Activated T-helper 17 cell treated with anti-CD3 and anti-CD28 coated beads, Interleukin-2, amount 50 U/mL, for 72 hours (primary cell): ENCODE measurements around the gene SLA2. TPM values are rescaled to one million over a fixed set of nuclear protein-coding genes. Genes with fewer than 3 reads are reported as not detected.

Source experiments
- ATAC-seq: fragments of 150-1000 bp; cut with Tn5 transposase; replicated peaks from 2 replicates; pipeline ENCODE4 v1.10.0; 2021; ENCODE audit warnings: mild to moderate bottlenecking, moderate library complexity
- H3K27ac Mint-ChIP-seq: one replicate; pipeline ENCODE4 v1.8.0; 2022; ENCODE audit warnings: mixed read lengths
- H3K27me3 Mint-ChIP-seq: one replicate; pipeline ENCODE4 v1.8.0; 2022; ENCODE audit warnings: mixed read lengths
- H3K36me3 Mint-ChIP-seq: one replicate; pipeline ENCODE4 v1.8.0; 2022; ENCODE audit warnings: low read depth, mild to moderate bottlenecking, mixed read lengths
- H3K4me1 Mint-ChIP-seq: one replicate; pipeline ENCODE4 v1.8.0; 2022; ENCODE audit warnings: mixed read lengths
- H3K4me3 Mint-ChIP-seq: one replicate; pipeline ENCODE4 v1.8.0; 2022; ENCODE audit warnings: mild to moderate bottlenecking, mixed read lengths
- H3K9me3 Mint-ChIP-seq: one replicate; pipeline ENCODE4 v1.8.0; 2022; ENCODE audit warnings: mixed read lengths
- total RNA-seq, 2 donors: library from RNA; stranded (reverse); gene quantifications; one replicate each; pipeline ENCODE4 v1.2.3, GENCODE V29; 2022

SLA2 gene
- total RNA-seq, 2 donors from 2014 or later: 42.4 to 43.7 TPM

DNA sequence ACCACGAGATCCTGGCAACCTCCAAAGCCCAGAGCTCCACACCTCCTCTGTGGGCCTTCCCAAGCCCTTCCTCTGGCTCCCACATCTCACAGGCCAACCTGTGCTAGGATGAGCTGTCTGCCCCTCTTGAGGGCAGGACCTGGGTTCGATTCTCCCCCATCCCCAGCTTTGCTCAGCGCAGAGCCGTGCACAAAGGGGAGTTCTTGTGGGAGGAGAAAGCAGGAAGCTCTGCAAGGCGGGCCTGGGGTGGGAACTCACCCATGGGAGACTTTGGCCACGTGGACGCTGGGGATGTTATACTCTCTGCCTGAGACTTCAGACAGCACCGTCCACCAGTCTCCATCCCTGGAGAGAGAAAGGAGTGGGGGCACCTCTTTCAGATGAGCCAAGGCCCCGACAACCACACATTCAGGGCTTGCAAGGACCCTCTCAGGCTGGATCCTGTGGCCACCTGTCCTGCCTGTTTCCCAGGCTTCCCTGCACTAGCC, 12.7 kb downstream of the SLA2 start:
- no peaks in the 10 kb centered on the region for H3K27me3 Mint-ChIP-seq
- H3K4me3 Mint-ChIP-seq: no peak overlapping the region
- no peaks in the 10 kb centered on the region for H3K9me3 Mint-ChIP-seq
- no peak overlapping the region for H3K27ac Mint-ChIP-seq
- H3K36me3 Mint-ChIP-seq: peaks cover 92% of the 10 kb centered on the region
- H3K4me1 Mint-ChIP-seq: peaks cover 7% of the 10 kb centered on the region
- no peak for ATAC-seq

DNA sequence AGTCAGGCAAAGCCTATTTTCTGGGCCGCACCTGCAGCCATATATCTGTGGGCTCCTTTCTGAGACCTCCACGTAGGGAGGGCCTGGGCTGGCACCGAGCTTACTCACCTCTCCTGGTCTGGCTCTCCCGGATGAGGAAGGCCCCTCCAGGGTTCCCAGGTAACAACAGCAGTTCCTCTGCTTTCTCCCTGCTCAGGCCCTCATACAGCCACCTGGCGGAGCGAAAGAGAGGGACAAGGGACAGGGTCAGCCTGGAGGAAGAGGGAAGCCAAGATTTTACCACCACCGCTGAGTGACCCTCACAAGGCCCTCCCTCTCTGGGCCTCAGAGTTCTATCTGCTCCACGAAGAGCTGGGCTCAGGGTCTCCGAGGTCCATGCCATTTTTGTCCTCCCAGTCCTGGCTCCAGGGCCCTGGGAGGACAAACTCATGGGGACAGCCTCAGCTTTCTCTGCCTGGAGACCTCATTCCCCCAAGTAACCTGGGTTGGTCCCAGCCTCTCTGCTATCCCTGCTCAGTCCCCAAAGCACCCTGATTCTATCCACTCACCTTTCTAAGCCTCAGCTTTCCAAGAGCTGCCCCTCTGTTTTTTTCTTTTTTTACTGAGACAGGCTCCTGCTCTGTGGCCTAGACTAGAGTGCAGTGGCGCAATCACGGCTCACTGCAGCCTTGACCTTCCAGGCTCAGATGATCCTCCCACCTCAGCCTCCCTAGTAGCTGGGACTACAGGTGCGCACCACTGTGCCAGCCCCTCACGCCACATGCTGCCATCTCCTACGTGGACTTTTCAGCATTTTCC, 13.3 kb downstream of the SLA2 start:
- ATAC-seq: no peak
- no peaks in the 10 kb centered on the region for H3K27me3 Mint-ChIP-seq
- peaks cover 92% of the 10 kb centered on the region for H3K36me3 Mint-ChIP-seq
- no peak overlapping the region for H3K4me3 Mint-ChIP-seq
- H3K27ac Mint-ChIP-seq: peak overlapping the region; percentile 20
- no peaks in the 10 kb centered on the region for H3K9me3 Mint-ChIP-seq
- peaks cover 7% of the 10 kb centered on the region for H3K4me1 Mint-ChIP-seq

DNA sequence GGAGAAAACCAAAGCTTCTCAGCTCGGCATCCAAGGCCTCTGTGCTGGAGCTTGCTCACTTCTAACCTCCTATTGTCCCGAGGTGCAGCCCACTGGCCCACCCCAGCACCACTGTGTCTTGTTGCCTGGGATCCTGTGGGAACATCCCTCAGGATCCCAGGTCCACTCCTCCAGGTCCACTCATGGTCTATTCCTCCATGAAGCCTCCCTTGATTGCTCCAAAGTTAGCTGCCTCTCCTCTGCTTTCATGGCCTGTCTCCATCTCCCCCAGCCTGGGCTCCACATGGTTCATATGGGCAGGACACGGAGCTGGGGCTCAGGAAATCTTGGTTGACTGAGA, 13.9 kb downstream of the SLA2 start:
- Mint-ChIP-seq H3K27ac (peak overlapping the region; percentile 20), H3K27me3 (no peaks in the 10 kb centered on the region), H3K36me3 (peaks cover 92% of the 10 kb centered on the region), H3K9me3 (no peaks in the 10 kb centered on the region), H3K4me3 (no peak overlapping the region), H3K4me1 (peaks cover 7% of the 10 kb centered on the region)
- ATAC-seq: no peak

- Mint-ChIP-seq H3K27me3 (no peaks in the 10 kb centered on the region), H3K27ac (peak overlapping the region; percentile 98), H3K4me3 (no peak overlapping the region), H3K36me3 (peaks cover 92% of the 10 kb centered on the region), H3K4me1 (peaks cover 12% of the 10 kb centered on the region), H3K9me3 (no peaks in the 10 kb centered on the region)
- ATAC-seq: no peak
Observed at GRCh38 chr20:36631646-36632045, 14.3 kb downstream of the SLA2 start.

DNA sequence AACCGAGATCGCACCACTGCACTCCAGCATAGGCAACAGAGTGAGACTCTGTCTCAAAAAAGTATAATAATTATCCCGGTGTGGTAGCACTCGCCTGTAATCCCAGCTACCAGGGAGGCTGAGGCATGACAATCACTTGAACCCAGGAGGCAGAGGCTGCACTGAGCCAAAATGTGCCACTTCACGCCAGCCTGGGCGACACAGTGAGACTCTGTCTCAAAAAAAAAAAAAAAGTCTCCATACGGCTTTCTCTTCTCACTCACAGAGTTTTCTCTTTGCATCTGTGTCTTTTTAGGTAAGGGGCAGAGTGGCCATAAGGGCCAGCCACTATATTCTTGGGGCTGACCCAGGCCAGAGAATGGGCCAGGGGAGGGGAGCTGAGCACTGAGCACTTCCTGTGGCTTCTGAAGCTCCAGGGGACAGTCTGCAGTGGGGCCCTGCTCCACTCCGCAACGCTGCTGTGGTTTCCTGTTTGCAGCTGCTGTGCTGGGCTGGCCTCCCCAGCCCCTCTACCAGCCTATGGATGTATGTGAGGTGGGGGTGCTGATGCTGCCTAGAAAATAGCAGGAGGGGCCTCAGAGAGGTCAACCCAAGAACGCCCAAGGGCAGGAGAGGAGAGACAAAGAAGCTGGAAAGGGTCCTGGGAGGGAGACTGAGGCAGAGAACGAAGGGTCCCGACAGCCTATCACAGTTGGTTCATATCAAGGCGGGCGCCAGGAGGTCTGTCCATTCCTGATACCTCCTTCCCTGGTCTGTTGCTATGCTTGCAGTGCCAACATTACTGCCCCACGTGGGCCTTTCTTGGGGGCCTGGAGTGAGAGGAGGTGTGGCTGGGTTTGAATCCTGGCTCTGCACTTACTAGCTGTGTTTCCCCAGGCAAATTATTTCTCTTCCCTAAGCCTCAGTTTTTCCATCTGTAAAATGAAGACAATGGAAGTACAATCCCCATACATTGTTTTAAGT, 16.0 kb downstream of the SLA2 start:
- Mint-ChIP-seq H3K4me1 (peaks cover 13% of the 10 kb centered on the region), H3K4me3 (peak overlapping the region; percentile 80), H3K9me3 (no peaks in the 10 kb centered on the region), H3K27me3 (no peaks in the 10 kb centered on the region), H3K27ac (peak overlapping the region; percentile 98), H3K36me3 (peaks cover 94% of the 10 kb centered on the region)
- peak; percentile 90 for ATAC-seq

DNA sequence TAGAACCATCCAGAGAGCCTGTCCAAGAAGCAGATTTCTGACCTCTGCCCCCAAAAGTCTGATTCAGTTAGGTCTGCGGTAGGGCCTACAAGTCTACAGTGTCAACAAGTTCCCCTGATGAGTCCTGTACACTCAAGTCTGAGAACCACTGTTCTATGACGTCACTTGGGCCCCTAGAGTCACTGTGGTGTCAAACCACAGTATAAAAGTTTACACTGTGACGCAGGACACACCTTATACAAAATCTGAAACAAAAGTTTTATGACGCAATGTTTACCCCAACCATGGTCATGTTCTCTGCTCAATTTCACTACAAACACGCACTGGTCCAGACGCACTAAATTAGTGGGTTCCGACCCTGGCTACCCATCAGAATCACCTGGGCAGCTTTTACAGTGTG, 17.9 kb downstream of the SLA2 start:
- Mint-ChIP-seq H3K9me3 (no peaks in the 10 kb centered on the region), H3K4me3 (no peak overlapping the region), H3K4me1 (peaks cover 24% of the 10 kb centered on the region), H3K36me3 (peaks cover 97% of the 10 kb centered on the region), H3K27me3 (no peaks in the 10 kb centered on the region), H3K27ac (no peak overlapping the region)
- ATAC-seq: peak; percentile 61

GRCh38 chr20:36624944-36625324, 21.1 kb downstream of the SLA2 start:
- no peak for ATAC-seq
- H3K9me3 Mint-ChIP-seq: no peaks in the 10 kb centered on the region
- peaks cover 93% of the 10 kb centered on the region for H3K36me3 Mint-ChIP-seq
- H3K27ac Mint-ChIP-seq: peak overlapping the region; percentile 24
- no peak overlapping the region for H3K4me3 Mint-ChIP-seq
- H3K4me1 Mint-ChIP-seq: peaks cover 25% of the 10 kb centered on the region
- no peaks in the 10 kb centered on the region for H3K27me3 Mint-ChIP-seq

GRCh38 chr20:36624068-36624943, 21.7 kb downstream of the SLA2 start:
- H3K27ac Mint-ChIP-seq: peak overlapping the region; percentile 24
- peaks cover 87% of the 10 kb centered on the region for H3K36me3 Mint-ChIP-seq
- no peak for ATAC-seq
- H3K4me3 Mint-ChIP-seq: no peak overlapping the region
- peaks cover 21% of the 10 kb centered on the region for H3K4me1 Mint-ChIP-seq
- H3K9me3 Mint-ChIP-seq: no peaks in the 10 kb centered on the region
- no peaks in the 10 kb centered on the region for H3K27me3 Mint-ChIP-seq

DNA sequence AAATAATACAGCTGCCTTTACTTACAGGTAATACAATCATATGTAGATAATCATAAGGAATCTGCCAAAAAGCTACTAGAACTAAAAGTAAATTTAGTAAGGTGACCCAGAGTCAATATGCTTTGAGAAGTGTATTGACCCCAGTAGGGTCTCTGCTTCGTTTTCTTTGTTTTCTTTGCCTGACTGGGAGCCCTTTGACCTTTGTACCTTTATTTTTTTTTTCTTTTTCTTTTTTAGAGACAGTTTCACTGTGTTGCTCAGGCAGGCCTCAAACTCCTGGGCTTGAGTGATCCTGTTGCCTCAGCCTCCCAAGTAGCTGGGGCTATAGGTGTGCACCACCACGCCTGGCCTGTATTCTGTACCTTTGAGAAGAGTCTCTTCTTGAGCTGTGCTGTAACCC, 22.6 kb downstream of the SLA2 start:
- H3K27ac Mint-ChIP-seq: peak overlapping the region; percentile 24
- no peaks in the 10 kb centered on the region for H3K27me3 Mint-ChIP-seq
- H3K4me3 Mint-ChIP-seq: no peak overlapping the region
- no peak for ATAC-seq
- no peaks in the 10 kb centered on the region for H3K9me3 Mint-ChIP-seq
- H3K4me1 Mint-ChIP-seq: peaks cover 21% of the 10 kb centered on the region
- peaks cover 85% of the 10 kb centered on the region for H3K36me3 Mint-ChIP-seq

- H3K4me1 Mint-ChIP-seq: peaks cover 16% of the 10 kb centered on the region
- ATAC-seq: no peak
Observed at GRCh38 chr20:36620917-36621316, 25.1 kb downstream of the SLA2 start.

DNA sequence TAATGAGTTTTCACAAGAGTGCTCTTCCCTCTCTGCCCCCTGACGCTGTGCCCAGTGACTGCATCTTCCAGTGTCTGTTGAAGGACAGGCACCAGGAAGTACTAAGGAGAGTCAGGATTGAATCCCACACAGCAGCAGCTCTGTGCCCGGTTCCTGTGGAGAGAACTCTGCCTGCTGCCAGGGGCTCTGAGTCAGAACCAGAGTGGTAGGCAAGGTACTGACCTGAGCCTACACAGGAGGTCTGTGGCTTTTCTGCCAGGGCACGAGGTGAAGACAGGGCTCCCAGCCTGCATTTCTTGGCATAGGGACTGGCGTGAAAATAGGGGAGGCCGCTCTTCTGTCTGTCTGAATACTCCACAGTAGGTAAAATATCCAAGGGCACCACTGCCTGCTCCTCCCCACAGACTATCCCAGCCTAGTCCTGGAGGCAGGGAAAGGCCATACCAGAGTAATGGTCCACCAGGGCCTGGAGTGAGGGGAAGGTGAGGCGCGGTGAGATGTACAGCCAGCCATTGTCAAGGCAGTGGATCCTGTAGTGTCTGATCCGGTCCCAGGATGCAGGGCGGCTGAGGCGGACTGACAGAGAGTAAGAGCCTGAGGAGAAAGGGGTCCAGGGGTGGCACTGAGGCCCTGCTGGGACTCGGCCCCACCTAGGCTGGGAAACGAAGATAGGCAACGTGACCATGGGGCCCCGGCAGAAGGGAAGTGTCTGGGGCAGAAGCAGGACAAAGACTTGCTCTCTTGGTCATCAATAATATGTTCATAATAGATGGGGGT, 31.0 kb downstream of the SLA2 start:
- Mint-ChIP-seq H3K27me3 (no peaks in the 10 kb centered on the region), H3K9me3 (no peaks in the 10 kb centered on the region), H3K4me3 (no peak overlapping the region), H3K27ac (peak overlapping the region; percentile 56), H3K4me1 (peaks cover 5% of the 10 kb centered on the region), H3K36me3 (peaks cover 69% of the 10 kb centered on the region)
- ATAC-seq: peak; percentile 25

More at GRCh38 chr20:36620917-36621316, 25.1 kb downstream of the SLA2 start:
- Mint-ChIP-seq H3K4me3 (no peak overlapping the region), H3K9me3 (no peaks in the 10 kb centered on the region), H3K27ac (peak overlapping the region; percentile 2), H3K27me3 (no peaks in the 10 kb centered on the region), H3K36me3 (peaks cover 64% of the 10 kb centered on the region)

DNA sequence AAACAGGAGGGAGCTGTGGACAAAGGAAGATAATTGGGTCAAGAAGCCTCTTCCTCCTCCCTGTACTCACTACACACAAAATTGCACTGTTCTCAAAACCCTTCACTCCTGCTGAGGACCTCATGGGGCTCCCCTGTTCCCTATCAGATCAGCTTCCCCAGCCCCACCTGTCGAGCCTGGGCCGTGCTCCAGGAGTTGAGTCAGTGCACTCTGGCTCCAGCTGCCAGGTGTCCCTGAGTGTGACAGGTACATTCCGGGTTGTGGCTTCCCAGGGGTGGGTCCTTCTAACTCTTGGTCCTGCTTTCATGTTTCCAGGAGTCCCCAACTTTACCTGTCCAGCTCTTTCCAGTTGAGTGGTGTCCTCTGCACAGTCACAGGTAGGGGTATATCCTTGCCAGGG, 32.0 kb downstream of the SLA2 start:
- H3K27ac Mint-ChIP-seq: peak overlapping the region; percentile 56
- no peaks in the 10 kb centered on the region for H3K9me3 Mint-ChIP-seq
- peaks cover 5% of the 10 kb centered on the region for H3K4me1 Mint-ChIP-seq
- peaks cover 79% of the 10 kb centered on the region for H3K36me3 Mint-ChIP-seq
- ATAC-seq: no peak
- H3K4me3 Mint-ChIP-seq: no peak overlapping the region
- H3K27me3 Mint-ChIP-seq: no peaks in the 10 kb centered on the region

GRCh38 chr20:36611625-36612024, 34.4 kb downstream of the SLA2 start:
- no peaks in the 10 kb centered on the region for H3K9me3 Mint-ChIP-seq
- no peak overlapping the region for H3K27ac Mint-ChIP-seq
- no peak for ATAC-seq
- H3K36me3 Mint-ChIP-seq: peaks cover 95% of the 10 kb centered on the region
- no peaks in the 10 kb centered on the region for H3K27me3 Mint-ChIP-seq
- no peak overlapping the region for H3K4me3 Mint-ChIP-seq
- peaks cover 9% of the 10 kb centered on the region for H3K4me1 Mint-ChIP-seq
